ENCODE data around the gene CERS5. TPM values are rescaled to one million over a fixed set of nuclear protein-coding genes. Genes with fewer than 3 reads are reported as not detected.

CERS5 gene
- total RNA-seq, 1 experiment from 2014 or later = 18.2 TPM

DNA sequence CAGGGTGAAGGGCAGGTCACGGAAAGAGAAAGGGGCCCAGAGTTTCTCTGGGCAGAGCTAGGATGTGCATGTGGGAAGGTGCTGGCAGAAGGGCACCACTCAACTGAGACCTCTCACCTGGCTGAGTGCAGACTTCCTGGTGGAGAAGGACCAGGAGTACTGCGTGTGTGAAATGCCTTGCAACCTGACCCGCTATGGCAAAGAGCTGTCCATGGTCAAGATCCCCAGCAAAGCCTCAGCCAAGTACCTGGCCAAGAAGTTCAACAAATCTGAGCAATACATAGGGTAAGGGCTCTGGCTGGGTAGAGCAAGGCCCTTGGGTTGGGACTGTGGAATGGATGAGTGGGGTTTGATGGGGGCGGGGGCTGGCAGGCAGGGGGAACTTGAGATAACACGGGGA is 87.4 kb downstream of the CERS5 start:
- DNase-seq (ENCODE audit: low read depth) = no peak

Other genes starting within 250 kb of the CERS5 start
- gene AQP2, start 216.6 kb downstream of the CERS5 start, total RNA-seq (2014; rRNA removed; shearing (Covaris generic)) = not detected in 2 replicates
- not detected in 2 replicates for gene AQP5, start 205.5 kb downstream of the CERS5 start, total RNA-seq (2014; rRNA removed; shearing (Covaris generic))
- 0.11 TPM in 1 of 2 replicates, not detected in the other for gene AQP6, start 194.4 kb downstream of the CERS5 start, total RNA-seq (2014; rRNA removed; shearing (Covaris generic))
- gene RACGAP1, start 141.9 kb downstream of the CERS5 start, total RNA-seq (2014; rRNA removed; shearing (Covaris generic)) = 223 and 292 TPM in 2 replicates
- gene ASIC1, start 109.8 kb downstream of the CERS5 start, total RNA-seq (2014; rRNA removed; shearing (Covaris generic)) = not detected in 2 replicates
- gene SMARCD1, start 82.0 kb downstream of the CERS5 start, total RNA-seq (2014; rRNA removed; shearing (Covaris generic)) = 79.4 and 98.4 TPM in 2 replicates
- 0.29 TPM in 1 of 2 replicates, not detected in the other for gene GPD1, start 63.4 kb downstream of the CERS5 start, total RNA-seq (2014; rRNA removed; shearing (Covaris generic))
- gene COX14, start 55.1 kb downstream of the CERS5 start, total RNA-seq (2014; rRNA removed; shearing (Covaris generic)) = 48.5 and 67.8 TPM in 2 replicates
- 143 and 166 TPM in 2 replicates for gene LIMA1, start 116.2 kb upstream of the CERS5 start, total RNA-seq (2014; rRNA removed; shearing (Covaris generic))
- gene FAM186A, start 229.2 kb upstream of the CERS5 start, total RNA-seq (2014; rRNA removed; shearing (Covaris generic)) = not detected in 2 replicates
- gene LARP4, start 233.5 kb upstream of the CERS5 start, total RNA-seq (2014; rRNA removed; shearing (Covaris generic)) = 22.9 and 33.8 TPM in 2 replicates